ELR (cell line): ENCODE data around the gene HOXB6.

Experiments used
- DNase-seq: peaks from one replicate; pipeline ENCODE4 v3.0.0-alpha.2; 2015; ENCODE audit warnings: low read depth

The HOXB6 gene

GRCh38 chr17:48604770-48605329 lies at the start of gene HOXB6:
Gene HOXB6, minus strand, starts transcription at chr17:48604986. Its CDS starts 6,836 bp downstream, at chr17:48598150.
- no peak for DNase-seq

GRCh38 chr17:48649741-48650140 lies 45.0 kb upstream of the HOXB6 start:
- no peak for DNase-seq

DNA sequence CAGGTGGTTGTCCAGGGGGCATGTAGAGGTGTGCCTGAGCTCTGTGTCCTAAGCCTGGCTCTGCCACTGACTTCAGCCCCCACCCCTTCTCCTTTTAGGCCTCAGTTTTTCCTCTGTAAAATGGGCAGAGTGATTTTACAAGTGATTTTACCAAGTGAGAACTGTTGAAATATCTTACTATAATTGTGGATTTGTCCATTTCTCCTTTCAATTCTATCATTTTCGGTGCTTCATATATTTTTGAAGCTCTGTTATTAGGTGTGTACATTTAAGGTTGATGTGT lies 43.1 kb upstream of the HOXB6 start:
- DNase-seq: no peak

DNA sequence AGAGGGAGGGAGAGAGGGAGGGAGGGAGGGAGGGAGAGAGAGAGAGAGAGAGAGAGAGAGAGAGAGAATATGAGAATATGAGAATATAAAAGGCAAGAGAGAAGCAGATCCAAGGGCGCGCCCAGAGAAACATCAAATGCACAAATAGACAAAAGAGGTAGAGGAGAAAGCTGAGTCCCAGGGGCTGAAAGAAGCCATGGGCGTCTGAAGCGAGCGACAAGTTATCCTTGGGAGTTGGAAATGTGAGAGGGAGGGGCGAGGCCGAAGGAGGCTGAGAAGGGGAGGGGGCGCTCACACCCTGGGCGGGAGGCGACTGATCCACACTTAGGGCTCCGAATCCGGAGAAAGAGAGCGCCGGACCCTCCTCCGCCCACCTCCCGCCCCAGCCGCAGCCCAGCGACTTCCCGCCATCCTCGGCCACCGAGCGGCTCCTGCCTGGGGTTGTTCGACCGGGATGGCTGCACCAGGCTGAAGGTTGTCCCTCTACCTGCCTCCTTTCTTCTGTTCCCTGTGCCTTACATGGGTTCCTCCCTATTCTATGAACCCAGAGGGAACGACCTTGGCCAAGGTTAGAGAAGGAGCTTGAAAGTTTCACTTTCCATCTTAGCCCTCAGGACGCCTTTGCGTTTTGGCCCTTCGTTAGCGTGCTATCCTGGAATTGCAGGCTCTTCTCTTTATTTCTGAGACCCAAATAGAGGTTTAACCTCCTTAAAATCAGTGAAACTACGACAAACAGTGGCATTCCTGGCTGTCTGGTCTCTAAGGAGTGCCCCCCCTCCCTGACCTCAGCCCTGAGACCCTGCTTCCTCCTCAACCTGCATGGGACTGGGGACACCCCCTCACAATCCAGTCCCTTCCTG lies 42.5 kb upstream of the HOXB6 start:
- no peak for DNase-seq

GRCh38 chr17:48646183-48647102 lies 41.7 kb upstream of the HOXB6 start:
- no peak for DNase-seq

DNA sequence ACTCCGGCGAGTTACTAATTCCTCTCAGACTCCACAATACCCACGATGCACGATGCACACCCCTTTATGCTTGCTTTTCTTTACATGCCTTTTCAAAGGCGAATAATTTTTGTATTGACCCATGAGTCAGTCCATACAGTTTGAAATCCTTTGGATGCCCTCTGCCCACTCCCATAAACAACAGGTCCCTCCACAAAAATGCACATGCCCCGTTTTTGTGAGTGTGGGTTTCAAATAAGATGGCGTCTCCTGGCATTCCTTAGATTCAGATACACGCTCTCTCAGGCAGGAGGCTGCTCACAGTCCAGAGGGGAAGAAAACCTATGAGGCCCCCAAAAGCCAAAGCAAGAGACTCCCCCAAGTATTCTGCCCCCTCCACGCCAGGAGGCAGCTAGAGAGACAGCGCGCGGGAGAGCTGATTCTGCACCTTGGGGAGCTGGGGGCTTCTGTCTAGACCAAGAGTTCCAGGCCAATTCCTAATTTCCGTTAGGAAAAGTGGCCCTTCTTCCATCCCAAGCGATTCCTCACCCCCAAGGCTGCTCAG lies 40.9 kb upstream of the HOXB6 start:
- no peak for DNase-seq

DNA sequence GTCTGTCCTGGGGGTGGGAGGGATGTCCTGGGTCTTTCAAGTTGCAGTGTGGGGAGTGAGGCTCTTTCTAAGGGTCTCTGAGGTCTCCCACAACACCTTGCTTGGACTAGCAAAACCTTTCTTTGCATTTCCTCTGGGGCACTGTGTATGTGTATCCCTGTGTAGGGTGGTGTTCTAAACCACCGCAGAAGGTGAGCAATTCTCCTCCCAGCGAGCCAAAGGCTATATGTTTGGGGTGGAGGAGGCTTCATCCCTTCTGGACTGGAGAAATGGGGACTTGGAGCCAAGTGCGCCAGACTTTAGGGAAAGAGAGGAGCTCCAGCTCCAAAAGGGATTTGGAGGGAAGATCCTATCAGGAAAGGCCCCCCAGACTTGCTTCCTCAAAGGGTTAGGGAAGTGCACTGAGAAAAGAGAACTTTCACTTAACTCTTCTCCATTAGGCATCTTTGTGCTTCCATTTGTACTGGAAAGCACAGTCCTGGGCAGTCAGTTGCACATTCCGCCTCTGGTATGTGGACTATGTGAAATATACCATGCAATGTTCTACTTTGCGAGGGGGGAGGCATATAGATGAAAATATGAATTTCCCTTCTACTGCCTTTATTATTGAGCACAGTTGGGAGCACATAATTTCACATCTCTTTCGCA lies 40.2 kb upstream of the HOXB6 start:
- DNase-seq: no peak

DNA sequence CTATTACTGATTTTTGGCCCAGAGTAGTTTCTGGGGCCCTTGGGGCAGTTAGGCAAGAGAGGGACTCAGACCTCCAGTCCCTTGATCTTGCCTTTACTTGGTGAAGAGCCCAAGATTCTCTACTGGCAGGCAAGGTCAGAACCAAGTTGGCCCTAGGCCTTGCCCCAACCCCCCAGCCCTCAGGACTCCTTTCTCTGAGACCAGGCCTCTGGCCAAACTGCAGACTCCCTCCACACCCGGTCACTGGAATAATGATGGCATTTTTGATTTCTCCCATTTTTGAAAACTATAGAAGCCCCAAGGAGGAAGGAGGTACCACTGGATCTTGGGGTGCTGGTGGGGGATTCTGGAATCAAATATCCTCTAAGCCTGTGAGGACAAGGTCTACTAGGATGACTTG lies 39.4 kb upstream of the HOXB6 start:
- no peak for DNase-seq

- DNase-seq: no peak
These were observed 38.9 kb upstream of the HOXB6 start for GRCh38 chr17:48643697-48644012.

GRCh38 chr17:48642843-48643696 lies 38.3 kb upstream of the HOXB6 start:
- no peak for DNase-seq

DNA sequence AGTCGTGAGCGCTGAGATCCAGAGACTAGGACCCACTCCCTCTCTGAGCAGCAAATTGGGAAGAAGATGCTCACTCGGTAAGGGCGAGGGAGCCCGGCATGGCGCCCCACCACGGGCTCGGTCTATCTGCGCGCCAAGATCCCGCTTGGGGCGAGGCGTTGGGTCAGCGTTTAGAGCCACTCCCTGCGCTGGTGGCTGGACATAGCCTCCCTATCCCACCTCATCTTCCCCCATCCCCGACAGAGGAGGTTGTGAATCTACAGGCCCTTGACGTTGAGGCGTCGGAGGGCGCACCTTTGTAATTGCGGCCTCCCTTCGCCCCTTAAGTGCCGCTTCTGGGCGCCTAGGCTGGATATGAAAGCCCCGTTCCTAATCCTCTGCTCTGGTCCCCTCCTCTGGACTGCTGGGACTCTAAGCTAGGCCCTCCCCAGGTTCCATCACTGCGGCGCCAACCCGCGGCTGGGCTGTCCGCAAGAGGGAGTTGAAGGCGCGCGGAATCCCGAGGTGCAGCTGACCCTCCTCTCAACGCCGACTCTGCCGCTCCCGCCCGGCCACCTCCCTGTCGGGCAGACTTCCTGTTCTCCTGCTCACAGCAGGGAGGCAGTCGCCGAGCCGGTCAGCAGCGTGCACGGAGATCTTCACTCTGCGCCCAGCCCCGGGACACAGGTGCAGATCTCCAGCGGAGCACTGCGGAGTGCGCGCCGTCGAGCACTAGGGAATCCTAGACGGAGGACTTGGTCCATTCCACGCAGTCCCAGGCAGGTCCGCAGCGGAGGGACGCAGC lies 37.5 kb upstream of the HOXB6 start:
- DNase-seq: no peak

- no peak for DNase-seq
These were observed 36.8 kb upstream of the HOXB6 start for GRCh38 chr17:48641541-48642058.

DNA sequence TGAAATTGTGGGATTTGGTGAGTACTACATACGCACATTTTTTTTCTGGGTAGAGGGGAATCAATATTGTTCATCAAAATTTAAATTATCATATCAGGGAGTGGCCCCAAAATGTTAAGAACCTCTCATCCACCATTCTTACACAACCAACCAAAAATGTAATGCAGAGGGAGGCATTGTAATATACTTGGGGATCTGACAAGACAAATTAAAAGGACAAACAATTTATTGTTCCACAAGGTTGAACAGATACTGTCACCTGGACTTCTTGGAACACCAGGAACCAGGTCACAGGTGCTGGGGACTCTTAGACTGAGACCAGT lies 36.0 kb upstream of the HOXB6 start:
- DNase-seq: no peak

DNA sequence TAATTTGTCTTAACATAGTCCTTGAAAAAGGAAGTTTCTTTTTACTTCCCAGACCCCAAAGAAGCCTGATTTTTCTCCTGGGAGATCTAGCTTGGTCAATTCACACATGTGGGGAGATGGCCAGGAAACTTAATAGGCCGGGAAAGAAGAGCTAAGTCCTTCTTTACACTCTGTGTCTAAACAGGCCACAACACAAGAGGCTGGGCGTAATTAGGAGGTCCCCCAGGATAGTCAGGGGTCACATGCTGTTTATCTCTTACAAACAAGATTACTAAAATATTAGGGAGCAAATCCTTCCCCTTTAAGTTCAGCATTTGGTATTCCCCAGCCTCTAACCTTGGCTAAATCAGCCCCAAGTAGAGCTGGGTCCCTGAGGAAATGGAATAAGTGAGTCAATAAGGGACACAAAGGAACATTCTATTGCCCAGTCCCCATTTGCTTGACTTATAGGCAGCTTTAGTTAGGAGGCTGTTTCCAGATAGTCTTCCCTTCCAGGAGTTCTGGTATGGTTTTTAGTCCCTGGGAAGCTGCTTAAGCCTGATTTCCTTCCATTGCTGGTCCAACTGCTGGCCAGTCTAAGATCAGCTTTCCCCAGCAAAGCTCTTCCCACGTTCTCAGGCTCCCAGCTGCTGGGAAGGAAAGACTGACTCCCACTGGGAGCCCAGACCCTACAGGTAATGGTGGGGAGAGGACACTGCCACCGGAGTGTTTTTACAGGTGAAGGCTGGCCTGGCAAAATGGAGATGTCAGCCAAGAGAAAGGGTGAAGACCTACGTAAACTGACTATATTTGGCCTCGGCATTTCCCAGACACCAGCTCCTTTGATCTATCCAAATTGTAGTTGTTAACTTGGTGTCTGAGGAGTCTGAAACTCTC lies 35.4 kb upstream of the HOXB6 start:
- DNase-seq: no peak

DNA sequence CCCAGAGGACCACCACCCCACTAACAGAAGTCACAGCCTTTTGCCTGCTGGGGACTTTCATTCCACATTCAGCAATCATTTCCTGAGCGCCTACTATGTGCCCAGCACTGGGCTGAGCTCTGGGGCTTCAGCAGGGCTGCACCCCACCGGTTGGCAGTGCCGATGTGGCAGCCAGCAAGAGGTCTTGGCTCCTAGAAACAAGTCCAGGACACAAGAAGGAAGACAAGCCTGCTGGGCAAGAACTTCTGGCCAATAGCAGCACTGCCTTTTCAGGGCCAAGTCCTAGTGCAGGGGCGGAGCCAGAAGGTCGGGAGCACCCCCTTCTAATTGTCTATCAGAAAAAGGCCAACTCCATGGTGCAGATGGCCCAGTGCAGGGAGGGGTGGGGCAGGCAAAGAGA lies 34.4 kb upstream of the HOXB6 start:
- DNase-seq: no peak

- DNase-seq: peak; percentile 88
These were observed 32.8 kb upstream of the HOXB6 start for GRCh38 chr17:48637323-48638260.

DNA sequence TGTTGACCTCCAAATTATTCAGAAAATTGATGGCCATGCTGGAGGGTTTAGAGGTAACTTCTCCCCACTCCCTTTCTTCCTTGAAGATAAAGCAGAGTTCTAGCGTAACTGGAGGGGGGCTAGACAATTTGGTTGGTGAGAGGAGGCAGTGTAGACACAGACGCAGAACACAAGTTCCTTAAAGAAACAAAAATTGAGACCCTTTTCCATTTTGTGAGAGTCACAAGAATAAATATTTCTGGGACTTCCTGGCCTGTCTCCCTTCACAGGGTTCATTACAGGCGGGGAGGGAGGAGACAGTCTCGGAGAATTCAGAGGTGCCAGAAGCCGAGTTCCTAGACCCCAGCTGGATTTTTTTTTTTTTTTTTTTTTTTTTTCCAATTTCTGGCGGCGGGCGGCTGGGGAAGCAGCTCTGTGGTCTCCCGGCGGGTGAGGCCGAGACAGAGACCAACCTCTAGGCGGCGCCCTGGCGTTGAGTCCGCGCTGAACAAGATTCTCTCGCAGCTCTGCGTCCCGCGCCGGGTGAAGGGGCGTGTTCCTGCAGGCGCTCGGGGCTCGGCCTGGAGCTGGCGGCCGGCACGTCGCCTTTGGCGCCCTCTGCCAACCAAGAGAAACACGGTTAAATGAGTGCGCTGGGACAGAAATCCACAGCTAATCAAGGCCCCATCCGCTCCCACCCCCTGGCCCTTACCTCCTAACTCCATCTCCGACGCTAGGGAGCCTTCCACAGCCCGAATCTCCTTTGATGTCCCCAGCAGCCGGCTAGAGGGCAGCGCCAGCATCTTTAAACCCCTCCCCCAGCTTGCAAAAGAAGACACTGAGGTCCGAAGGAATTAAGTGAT lies 31.6 kb upstream of the HOXB6 start:
- DNase-seq: peak; percentile 88
